Lower leg skin (tissue), 3 donors: ENCODE data around the gene WDR38.

Experiments
- POLR2A ChIP-seq, 2 donors: fragments of 450-650 bp; IDR thresholded peaks; one replicate each; pipeline ENCODE4 v1.6.1; 2016 to 2017; ENCODE audit warnings: antibody characterized with exemption in 2 of 2, mild to moderate bottlenecking in 1 of 2, moderate library complexity in 1 of 2
- TF ChIP-seq, protein P1 (sequence below), 3 donors: fragments of 450-650 bp; IDR thresholded peaks; one replicate each; pipeline ENCODE4 v1.5.1; 2016; ENCODE audit warnings: antibody characterized with exemption in 3 of 3, mild to moderate bottlenecking in 3 of 3, moderate library complexity in 2 of 3

DNA sequence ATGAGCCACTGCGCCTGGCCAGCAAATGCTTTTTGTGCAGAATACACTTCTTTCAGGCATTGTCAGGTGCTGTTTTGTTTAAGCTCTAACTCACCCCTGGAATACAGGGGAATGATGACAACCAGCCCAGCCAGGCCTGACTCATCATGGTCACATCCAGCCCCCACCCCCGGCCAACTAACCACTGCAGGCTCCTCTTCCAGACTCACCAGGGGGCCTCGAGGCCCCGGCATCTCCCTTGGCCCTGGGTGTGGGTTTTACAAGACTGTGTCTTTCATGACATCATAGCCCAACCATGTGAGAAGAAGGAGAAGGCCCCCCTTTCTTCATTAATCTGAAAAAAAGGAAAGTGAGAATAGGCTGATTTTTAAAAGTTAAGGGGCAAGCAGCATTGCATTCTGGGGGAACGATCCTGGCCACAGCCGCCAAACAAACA is 40.8 kb upstream of the WDR38 start:
- TF ChIP-seq, protein P1, sequence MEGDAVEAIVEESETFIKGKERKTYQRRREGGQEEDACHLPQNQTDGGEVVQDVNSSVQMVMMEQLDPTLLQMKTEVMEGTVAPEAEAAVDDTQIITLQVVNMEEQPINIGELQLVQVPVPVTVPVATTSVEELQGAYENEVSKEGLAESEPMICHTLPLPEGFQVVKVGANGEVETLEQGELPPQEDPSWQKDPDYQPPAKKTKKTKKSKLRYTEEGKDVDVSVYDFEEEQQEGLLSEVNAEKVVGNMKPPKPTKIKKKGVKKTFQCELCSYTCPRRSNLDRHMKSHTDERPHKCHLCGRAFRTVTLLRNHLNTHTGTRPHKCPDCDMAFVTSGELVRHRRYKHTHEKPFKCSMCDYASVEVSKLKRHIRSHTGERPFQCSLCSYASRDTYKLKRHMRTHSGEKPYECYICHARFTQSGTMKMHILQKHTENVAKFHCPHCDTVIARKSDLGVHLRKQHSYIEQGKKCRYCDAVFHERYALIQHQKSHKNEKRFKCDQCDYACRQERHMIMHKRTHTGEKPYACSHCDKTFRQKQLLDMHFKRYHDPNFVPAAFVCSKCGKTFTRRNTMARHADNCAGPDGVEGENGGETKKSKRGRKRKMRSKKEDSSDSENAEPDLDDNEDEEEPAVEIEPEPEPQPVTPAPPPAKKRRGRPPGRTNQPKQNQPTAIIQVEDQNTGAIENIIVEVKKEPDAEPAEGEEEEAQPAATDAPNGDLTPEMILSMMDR (IDR thresholded peaks at IDR 0.05) = no peak
- no peak for TF ChIP-seq POLR2A (IDR thresholded peaks at IDR 0.05)
